GM12891 (cell line): ENCODE results near the gene PDLIM4.

ENCODE experiments used
- PAX5 ChIP-seq: IDR thresholded peaks from 2 replicates; pipeline ENCODE4 v1.6.1; 2011; ENCODE audit warnings: low read length, moderate library complexity, mild to moderate bottlenecking; ENCODE audit not compliant: insufficient read depth, severe bottlenecking
- POLR2A ChIP-seq: IDR thresholded peaks from 2 replicates; pipeline ENCODE4 v1.6.1; 2011; ENCODE audit warnings: low read depth, low read length, control low read depth
- POLR2AphosphoS5 ChIP-seq: IDR thresholded peaks from 2 replicates; pipeline ENCODE4 v1.6.1; 2011; ENCODE audit warnings: low read depth, low read length, control low read depth
- POU2F2 ChIP-seq: IDR thresholded peaks from 2 replicates; pipeline ENCODE4 v1.6.1; 2011; ENCODE audit warnings: low read depth, mild to moderate bottlenecking, control low read depth, low read length, moderate library complexity
- SPI1 ChIP-seq: IDR thresholded peaks from 2 replicates; pipeline ENCODE4 v1.6.1; 2011; ENCODE audit warnings: low read depth, low read length, control low read depth
- TAF1 ChIP-seq: IDR thresholded peaks from 2 replicates; pipeline ENCODE4 v1.6.1; 2011; ENCODE audit warnings: low read depth, low read length, control low read depth

DNA sequence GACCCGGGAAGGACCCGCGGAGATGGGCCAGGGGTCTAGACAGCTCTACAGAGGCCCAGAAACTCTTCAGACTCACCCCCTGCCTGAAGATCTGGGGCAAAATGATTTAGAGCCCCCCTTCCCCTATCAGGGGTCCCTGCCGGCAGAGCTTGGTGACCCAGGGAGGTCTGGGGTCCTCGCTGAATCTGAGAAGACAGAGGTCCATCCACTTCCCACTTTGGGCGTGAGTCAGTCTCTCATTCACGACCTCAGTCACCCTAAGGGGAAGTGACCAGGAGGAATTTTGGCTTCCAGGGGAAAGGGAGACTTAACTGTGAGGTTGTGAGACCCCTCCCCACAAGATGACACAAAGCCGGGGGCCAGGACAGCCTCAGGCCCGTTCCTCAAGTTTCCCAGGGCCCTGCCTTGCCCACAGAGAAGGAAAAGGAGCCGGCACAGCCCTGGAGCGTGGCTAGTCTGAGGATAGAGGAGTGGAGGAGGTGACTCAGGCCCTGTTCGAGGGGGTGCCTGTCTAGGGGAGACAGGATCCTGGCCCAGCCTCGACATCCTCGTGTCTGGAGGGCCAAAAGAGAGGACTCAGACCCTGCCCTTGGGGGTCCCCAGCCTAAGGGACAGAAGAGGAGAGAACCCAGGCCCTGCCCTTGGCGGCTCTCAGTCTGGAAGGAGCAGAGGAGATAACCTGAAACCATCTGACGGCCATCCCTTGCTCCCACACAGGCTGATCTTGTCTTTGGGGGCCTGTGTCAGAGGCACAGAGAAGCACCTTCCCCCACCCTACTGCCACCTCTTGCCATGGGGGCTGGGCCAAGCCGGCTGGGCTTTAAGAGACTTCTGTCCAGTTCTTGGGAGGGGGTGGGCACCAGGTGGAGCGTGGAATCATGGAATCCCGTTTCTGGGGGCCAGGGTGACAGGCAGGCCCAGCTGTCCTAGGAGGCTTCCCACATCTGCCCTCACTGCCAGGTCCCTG, 889 bp downstream of the PDLIM4 start:
- TF ChIP-seq POLR2AphosphoS5 (no peak), TAF1 (no peak), POLR2A (no peak), SPI1 (no peak), POU2F2 (no peak), PAX5 (no peak)
